Fibroblast of skin of abdomen (primary cell): ENCODE data around the gene CREB5.
"Not testable (repeated sequence)": the region's sequence is repeated elsewhere in the genome, so short reads cannot be mapped to it uniquely, and the experiment has no call there.

Experiments
- DNase-seq: peaks from one replicate; pipeline ENCODE4 v3.0.0-alpha.2; 2013

CREB5 gene

DNA sequence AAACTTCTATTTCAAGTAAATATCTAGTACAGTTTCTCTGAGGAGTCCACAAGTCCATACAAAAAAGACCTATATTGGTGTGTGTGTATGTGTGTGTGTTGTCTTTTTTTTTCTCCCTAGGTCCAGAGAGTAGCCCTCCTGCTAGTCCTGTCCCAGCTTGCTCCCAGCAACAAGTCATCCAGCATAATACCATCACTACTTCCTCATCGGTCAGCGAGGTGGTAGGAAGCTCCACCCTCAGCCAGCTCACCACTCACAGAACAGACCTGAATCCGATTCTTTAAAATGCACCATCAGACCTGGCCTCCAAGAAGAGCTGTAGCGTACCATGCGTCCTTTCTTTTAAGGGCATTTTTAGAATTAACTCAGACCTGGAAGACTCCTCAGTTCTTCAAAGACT is 406.7 kb downstream of the CREB5 start:
- DNase-seq: no peak

DNA sequence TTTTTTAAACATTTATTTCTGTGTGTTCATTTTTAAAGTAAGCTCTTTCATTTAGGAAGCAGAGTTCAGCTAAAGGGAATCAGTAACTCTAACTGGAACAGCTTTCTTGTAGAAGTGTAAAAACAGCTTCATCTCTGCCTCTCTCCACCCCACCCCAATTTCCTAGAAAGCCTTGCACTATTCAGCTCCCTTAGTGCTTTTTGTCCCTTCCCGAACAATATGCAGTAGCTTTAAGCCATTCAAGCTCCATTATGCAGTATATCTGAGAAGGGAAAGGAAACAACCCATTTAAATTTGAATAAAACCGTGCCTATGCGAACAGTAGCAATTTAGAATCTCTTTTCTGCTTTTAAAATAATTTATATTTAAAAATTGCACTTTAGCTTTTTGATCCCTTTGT is 411.3 kb downstream of the CREB5 start:
- no peak for DNase-seq

DNA sequence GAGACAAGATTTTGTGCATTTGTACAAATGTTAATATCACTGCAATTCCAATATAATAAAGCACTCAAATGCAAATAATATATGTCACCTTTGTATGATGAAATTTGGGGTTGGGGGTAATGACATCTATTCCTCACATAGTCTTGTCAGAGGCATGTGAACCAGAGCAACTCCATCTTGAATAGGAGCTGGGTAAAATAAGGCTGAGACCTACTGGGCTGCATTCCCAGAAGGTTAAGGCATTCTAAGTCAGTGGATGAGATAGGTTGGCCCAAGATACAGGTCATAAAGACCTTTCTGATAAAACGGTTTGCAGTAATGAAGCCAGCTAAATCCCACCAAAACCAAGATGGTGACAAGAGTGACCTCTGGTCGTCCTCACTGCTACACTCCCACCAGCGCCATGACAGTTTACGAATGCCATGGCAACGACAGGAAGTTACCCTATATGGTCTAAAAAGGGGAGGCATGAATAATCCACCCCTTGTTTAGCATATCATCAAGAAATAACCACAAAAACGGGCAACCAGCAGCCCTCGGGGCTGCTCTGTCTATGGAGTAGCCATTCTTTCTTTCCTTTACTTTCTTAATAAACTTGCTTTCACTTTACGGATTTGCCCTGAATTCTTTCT is 413.6 kb downstream of the CREB5 start:
- DNase-seq: not testable (repeated sequence)

DNA sequence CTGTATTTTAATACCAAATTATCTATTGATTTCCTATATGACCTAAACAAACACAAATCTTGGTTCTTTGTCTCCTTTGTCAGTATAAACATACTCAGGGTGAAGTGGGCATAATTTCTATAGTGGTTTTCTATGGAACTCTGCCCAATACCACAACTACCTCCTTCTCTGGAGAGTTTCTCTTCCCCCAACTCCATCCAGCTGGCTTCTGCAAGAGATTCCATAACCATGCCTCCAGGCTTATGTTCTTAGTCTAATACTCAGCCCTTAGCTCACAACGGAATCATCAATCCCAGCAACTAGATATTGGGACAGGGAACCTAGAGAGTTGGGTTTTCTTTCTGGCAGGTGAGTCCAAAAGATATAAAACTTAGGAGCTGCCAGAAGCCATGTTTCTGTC is 418.5 kb downstream of the CREB5 start:
- no peak for DNase-seq

DNA sequence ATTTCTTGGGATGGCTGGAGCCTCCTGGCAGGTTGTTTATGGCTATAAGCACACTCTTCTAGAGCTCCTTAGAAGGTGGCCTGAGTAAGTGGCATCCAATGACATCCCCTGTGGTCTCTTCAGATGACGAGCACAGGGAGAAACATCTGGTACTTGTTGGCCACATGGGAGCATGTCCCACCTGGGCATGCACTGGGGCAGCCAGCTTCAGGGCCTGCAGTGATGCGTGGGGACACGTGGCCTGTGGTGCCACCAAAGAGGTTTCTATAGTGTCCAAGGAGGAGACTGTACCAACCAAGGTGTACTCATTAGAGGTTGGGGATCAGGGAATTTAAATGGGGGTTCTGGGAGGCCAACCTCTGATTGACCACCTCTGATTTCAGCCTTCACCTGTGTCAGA is 420.4 kb downstream of the CREB5 start:
- DNase-seq: no peak

DNA sequence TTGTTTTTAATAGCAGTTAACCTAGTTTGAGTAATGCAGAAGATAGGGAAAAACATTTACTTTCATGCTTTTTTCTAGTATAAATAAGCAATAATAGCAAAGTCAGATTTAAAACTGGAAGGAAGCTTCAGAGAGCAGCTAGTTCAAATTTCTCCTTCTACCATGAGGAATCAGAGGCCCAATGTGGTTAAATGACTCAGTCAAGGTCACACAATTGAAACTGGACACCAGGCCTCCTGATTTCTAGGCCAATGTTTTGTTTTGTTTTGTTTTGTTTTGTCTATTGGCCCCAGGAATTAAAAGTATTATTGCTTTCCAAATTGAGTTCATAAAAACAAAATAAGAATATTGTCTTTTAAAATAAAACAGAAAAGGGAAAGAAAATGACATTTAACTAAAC is 423.5 kb downstream of the CREB5 start:
- DNase-seq: no peak

DNA sequence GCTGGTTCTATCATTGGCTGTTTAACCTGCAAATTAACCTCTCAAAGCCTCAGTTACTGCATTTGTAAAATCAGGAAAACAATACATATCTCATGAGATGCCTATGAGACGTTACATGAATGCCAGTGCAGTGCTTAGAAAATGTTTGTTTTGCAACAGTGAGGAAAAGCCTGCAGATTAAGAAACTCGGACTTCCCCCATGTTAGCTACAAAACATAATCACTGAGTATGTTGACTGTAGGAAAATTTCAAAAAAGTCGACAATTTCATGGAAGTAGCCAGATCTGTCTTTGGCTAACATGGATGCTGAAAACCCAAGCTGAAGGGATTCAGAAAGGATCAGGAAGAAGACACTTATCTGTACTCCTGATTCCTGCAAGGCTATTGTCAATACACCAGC is 424.4 kb downstream of the CREB5 start:
- DNase-seq: no peak

DNA sequence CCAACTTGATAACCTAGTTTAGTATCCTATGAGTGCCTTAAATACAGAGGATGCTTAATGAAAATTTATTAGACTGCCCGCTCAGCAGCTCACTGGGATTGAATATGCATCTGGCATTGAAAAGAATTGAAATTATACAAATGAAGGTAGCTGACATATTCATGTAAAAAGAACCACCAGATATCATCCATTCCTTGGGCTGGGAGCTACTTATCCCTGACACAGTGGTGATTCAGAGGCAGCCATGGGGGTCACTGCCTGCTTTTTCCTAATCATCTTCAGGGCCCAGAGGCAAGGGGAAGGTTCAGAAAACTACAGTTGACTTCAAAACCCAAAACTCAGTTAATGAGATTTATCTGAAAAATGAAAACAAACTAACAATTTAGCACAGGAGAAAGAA is 424.9 kb downstream of the CREB5 start:
- DNase-seq: no peak

DNA sequence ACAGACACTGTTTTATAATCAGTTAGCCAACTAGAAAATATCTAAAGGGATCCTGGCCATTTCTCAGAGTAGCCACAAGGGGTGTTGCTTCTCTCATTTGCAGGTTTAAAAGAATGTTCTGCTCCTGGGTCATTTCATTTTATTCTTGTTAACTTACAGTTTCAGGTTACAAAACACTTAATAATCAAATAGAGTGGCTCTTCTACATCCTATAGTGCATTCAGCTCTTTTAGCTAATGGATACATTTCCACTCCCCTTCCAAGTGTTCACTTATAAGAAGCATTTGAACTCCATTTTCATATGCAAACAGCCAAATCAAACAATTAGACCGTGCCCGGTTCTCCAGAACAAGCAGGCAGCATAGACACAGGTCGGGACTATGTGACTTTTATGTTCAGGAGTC is 428.3 kb downstream of the CREB5 start:
- no peak for DNase-seq

DNA sequence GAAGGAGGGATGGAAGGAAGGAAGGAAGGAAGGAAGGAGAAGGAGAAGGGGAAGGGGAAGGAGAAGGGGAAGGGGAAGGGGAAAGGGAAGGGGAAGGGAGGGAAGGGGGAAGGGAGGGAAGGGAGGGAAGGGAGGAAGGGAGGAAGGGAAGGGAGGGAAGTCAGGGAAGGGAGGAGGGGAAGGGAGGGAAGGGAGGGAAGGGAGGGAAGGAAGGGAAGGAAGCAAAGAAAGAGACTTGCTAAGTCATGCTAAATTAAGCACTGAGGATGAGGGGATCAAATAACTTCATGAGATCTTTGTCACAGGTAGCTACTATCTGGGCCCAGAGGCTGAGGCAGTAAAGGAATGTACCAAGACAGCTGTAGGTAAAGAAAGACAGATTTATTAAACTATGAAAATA is 429.4 kb downstream of the CREB5 start:
- no peak for DNase-seq

DNA sequence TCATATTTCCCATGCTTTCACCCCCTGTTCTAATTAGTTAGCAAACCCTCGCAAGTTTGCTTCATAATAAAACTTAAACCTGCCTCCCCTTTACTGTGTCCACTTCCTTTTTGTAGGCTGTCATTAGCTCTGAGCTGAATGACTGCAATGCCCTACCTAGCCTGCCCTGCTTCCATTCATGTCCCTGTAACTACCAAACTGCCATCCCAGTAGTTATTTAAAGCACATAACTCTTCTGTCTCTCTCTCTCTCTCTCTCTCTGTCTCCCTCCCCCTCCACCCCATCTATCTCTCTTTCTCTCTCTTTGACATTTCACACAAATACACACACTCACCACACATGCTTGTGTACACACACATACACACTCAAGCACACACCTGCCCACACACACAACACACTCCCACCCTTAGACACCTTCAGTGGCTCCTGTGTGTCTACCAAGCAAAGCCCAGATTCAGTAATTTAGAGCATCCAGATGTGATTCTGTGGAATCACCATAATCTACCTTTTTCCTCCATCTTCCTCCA is 430.5 kb downstream of the CREB5 start:
- no peak for DNase-seq

DNA sequence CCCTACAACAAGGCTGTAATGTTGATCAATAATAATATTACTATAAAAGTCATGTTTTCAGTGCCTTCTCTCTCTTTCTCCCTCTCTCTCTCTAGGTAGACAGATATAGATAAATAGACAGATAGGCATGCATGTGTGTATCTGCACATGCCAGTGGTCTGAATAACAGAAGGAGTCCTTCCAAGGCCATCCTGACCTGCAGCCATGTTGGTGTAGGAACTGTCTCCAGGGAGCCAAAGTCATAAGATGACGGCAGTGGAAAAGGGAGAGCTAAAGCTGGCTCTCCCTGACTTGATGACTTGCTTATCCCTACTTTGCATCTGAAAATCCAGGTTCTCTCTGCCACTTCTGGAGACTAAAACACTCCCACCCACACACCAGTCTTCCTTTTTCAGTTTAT is 432.8 kb downstream of the CREB5 start:
- DNase-seq: no peak

DNA sequence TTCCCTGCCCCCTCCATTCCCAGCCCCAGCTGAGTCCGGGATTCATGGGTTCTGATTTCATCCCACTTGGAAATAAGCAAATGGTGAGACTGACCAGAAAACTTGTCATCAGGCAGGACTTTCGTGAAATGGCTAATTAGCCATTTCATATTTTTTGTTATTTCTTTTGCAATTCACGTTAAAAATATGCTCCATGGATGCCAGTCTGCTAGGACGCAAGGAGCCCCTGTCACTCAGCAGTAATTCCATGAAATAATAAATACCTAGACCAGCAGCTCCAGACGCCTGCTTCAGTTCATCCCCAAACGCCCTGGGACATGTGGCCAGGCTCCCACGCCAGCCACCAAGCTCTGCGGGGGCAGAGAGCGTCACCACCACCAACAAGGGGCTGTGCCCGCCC is 434.9 kb downstream of the CREB5 start:
- no peak for DNase-seq

DNA sequence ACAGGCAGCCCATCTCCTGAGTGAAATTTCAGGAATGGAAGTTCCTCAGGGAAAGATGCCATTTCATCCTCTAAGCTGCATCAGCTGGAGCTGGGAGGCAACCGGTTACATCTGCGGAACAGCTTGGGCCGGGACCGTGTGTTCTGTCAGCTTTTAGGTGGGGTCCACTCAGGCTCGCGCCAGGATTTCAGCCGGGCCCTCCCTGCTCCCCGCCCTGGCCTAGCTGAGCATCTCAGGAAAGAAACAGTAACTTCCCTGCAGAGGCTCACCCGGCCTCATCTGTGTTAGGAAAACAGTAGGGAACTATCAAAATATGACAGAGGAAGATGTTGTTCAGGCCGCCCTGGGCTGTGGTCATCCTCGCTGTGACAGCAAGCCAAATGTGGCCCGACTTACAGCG is 435.4 kb downstream of the CREB5 start:
- no peak for DNase-seq

DNA sequence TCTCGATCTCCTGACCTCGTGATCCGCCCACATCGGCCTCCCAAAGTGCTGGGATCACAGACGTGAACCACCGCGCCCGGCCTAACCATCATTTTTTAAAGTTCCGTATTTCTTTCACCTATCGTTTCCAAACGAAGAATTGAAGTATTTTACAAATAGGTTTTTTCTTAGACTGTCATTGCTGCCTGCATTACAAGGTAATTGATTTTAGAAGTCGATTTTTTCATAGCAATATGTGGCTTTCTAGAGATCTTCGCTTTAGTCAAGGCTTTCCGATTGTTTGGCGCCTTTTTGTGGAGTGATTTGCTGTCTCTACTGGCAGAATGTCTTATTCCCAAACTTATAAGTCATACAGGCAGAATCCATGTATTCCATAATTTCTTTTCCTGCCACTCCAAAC is 436.6 kb downstream of the CREB5 start:
- DNase-seq: no peak

DNA sequence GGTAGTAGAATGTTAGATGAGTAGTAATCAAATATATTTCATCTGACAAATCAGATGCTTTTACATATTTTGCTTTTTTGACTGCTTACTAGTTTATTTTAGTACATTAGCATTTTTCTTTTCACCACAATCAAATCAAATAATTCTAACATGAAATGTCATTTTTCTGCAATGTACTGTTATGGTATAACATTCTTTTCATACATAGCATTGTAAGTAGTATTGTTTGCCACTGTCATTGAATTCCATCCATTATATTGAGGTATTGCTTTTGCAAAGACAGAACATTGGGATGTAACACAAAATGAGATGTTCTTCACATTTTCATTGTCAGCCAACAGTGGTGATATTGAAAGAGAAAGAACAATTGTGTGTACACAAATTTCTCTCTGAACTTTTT is 438.4 kb downstream of the CREB5 start:
- peak; percentile 5 for DNase-seq

DNA sequence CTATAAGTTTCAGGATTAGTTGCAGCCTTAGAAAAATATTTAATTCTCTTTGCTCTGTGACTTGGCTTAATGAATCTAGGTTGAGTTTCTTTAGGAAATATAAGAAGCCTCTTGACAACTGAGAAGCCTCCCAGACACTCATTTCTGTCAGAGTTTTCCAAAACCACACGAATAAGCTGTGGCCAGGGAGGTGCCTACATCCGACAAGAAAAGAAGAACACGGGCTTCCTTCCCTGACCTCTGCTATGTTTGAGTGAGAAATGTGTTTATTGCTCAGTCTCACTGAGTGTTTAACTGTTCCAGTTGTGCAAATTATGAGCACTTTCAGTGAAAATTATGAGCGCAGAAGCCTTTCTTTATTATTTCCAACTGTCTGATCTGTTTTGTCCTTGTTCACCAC is 440.8 kb downstream of the CREB5 start:
- DNase-seq: peak; percentile 8

DNA sequence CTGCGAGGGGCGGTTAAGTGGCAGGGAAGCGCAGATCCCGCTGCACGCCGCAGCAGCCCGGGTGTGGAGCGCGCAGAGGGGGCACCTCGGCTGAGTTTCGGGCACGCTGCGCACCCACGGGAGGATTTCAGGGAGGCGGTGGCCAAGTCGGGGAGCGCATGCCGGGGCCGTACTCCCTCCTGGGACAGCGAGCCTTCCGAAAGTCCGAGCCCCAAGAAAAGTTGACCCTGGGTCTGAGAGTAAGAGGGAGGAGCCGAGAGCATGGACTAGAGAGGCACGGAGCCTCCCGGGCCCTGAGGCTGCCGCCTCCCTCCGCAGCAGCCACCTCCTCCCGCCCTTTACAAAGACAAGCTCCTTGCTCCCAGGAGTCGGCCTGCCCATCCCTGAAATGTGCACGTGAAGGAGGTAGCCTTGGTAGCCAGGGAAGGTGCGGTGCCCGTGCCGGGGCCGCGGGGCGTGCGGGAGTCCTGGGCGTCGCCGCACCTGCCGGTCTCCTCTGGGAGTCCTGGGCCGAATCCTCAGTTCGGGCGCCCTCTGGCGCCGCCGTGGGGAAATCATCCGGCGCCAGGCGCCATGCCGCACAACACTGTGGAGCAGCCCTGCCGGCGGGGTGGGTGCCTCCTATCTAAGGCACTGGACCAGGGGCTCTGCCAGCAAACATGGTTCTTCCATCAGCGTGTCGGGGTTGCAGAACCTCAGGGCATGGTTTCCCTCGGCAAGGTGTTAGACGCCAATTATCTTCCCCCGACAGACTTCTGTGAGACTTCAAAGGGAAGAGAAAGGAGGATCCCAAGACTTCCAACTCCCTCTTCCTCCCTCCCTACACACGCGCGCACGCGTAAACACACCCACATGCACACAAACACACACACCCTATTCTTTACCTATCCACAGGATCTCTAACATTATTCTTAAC is 441.8 kb downstream of the CREB5 start:
- peak; percentile 54 for DNase-seq

DNA sequence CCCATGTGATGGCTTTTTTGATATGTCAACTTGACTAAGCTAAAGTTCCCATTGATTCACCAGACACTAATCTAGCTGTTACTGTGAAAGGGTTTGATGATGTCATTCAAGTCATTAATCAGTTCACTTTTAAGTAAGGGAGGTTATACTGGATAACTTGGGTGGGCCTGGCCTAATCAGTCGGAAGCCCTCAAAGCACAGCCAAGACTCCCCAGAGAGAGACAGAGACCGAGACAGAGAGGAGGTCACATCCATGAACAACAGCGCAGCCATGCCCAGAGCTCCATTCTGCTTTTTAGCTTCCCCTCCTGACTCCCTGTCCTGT is 442.4 kb downstream of the CREB5 start:
- DNase-seq: no peak

DNA sequence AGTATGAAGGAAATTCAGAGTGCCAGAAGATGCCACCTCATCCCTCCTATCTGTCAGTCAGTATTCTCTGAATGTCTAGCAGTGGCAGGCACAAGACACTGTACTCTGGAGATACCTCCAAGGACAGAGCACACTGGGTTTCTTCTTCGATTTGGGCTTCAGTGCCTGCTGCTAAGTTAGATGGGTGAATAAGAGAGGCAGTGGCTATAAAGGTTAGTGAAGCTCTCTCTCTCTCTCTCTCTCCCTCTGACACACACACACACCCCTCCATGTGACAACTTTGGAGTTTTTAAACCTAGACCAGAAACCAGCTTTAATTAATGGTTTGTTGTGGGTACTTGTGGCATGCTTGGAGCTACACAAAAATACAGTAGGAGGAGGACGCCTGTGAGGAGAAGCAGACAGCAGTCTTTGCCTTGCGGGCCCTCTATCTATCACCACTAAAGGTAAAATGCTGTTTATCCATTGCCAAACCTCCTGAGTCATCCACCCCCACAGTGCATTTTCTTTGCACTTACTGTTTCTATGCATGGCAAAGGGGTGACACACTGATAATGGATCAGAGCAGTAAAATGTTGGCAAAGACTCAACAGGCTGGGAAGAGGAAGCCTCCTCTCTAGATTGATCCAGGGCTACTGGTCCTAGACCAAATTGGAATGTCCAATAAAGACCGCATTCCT is 443.4 kb downstream of the CREB5 start:
- DNase-seq: peak; percentile 99

DNA sequence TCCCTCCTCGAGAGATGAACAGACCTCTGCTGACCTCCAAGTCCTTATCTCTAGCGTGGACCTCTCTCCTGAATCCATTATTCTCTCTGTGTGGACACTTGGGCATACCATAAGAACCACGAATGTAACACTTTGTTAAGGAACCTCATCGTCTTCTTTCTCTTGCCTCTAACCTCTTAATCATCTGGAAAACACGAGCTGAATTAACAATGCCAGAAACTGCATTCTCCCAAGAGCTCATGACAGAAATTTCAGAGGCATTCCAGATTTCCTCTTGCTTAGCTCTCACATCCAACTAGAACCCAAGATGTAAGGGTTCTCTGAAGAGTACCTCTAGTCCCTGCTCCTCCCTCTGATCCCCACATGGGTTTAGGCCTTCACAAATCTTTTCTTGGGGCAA is 444.3 kb downstream of the CREB5 start:
- peak; percentile 44 for DNase-seq

DNA sequence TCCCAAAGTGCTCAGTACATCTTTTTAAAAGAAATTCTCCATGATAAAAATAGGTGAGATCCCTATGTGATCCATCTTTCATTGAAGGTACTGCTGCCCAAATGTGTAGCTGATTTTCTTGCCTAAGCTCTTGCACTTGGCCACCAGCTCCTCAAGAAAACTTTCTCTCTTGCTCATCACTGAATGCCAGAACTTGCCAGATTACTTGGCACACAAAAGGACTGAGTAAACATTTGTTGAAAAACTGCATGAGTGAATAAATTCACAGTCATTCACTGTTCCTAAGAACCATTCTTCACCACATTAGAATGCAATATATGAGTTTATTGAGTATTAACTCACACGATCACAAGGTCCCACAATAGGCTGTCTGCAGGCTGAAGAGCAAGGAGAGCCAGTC is 445.9 kb downstream of the CREB5 start:
- peak; percentile 67 for DNase-seq

DNA sequence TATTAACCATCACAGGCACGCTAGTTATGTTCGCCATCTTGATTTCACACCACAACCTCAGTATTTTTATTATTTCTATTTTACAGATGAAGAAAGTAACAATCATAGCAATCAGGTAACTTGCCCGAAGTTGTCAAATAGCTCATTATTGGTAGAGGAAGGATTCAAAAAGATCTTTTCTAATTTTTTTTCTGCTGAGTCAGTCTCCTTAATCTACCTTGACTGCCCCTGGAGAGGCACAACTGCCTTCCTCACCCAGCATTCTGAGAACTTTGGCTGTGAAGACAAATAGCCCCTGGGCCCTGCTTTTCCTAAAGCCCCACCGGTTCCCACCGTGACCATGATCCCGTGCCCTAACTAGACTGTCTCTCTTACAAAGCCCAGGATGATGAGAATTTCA is 446.6 kb downstream of the CREB5 start:
- no peak for DNase-seq

DNA sequence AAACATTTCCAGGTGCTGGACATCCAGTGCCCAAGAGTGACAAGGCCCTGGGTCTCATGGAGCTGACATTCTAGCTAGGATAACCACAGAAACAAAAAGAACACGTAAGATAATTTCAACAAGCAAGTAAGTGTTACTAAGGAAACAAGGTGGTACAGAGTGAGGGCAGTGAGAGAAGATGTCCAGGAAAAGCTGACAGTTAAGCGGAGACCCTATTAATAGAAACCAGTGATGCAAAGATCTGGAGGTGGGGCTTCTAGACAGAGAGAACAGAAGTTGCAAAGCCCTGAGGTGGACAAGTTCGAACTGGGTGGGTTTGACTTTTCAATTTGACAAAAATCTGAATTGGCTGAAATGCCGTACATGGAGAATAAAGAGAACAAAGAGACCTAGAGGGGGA is 449.5 kb downstream of the CREB5 start:
- DNase-seq: no peak
